Stomach (tissue), 4 donors: ENCODE results near the gene LPGAT1.

Source experiments
- EP300 ChIP-seq: sonication (generic); formaldehyde crosslinking; IDR thresholded peaks from one replicate; pipeline ENCODE4 v1.6.1; 2017; ENCODE audit warnings: antibody characterized with exemption
- POLR2A ChIP-seq, 4 donors: fragments of 450-650 bp; IDR thresholded peaks; one replicate each; pipeline ENCODE4 v1.6.1; 2016; ENCODE audit warnings: antibody characterized with exemption in 4 of 4, control low read depth in 2 of 4, mild to moderate bottlenecking in 1 of 4, moderate library complexity in 1 of 4
- POLR2AphosphoS5 ChIP-seq, 3 donors: sonication (generic); formaldehyde crosslinking; IDR thresholded peaks; one replicate each; pipeline ENCODE4 v1.6.1; 2016; ENCODE audit warnings: antibody characterized with exemption in 3 of 3
- TF ChIP-seq, protein P1 (sequence below), 7 experiments: fragments of 450-650 bp in 4 of 7; fragments of 200-600 bp in 3 of 7; sonication (generic) in 3 of 7; IDR thresholded peaks; one replicate each; pipeline ENCODE4 v1.5.1; 2016 to 2019; ENCODE audit warnings: antibody characterized with exemption in 7 of 7, control low read depth in 2 of 7, mild to moderate bottlenecking in 1 of 7

DNA sequence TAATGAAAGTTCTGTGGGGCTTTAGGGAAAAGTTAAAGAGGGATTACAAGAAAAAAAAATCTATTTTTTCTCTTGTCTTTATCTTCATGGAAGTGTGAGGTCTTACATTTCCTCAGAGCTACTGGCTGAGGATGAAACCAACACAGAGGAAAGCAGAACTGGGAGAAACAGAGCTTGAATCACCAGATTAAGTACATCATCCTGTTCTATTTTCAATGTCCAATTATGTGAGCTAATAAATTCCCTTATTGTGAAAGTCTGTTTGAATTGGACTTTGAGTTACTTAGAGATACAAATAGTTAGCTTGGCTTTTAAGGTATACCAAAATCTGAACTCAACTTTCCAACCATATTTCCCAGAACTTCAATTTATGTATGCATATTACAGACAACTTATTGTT, 69.2 kb downstream of the LPGAT1 start:
- TF ChIP-seq POLR2AphosphoS5 (IDR thresholded peaks at IDR 0.05) (no peak), POLR2A (IDR thresholded peaks at IDR 0.05) (no peak), EP300 (no peak)
- TF ChIP-seq, protein P1, sequence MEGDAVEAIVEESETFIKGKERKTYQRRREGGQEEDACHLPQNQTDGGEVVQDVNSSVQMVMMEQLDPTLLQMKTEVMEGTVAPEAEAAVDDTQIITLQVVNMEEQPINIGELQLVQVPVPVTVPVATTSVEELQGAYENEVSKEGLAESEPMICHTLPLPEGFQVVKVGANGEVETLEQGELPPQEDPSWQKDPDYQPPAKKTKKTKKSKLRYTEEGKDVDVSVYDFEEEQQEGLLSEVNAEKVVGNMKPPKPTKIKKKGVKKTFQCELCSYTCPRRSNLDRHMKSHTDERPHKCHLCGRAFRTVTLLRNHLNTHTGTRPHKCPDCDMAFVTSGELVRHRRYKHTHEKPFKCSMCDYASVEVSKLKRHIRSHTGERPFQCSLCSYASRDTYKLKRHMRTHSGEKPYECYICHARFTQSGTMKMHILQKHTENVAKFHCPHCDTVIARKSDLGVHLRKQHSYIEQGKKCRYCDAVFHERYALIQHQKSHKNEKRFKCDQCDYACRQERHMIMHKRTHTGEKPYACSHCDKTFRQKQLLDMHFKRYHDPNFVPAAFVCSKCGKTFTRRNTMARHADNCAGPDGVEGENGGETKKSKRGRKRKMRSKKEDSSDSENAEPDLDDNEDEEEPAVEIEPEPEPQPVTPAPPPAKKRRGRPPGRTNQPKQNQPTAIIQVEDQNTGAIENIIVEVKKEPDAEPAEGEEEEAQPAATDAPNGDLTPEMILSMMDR (IDR thresholded peaks at IDR 0.05), result no peak
